Fibroblast of skin of right quadriceps (primary cell): ENCODE results near the gene PDCD2L.
"Not testable (repeated sequence)": the region's sequence is repeated elsewhere in the genome, so short reads cannot be mapped to it uniquely, and the experiment has no call there.

Experiments used
- DNase-seq: peaks from one replicate; pipeline ENCODE4 v3.0.0-alpha.2; 2013

PDCD2L gene

GRCh38 chr19:34426096-34426661 is 22.0 kb downstream of the PDCD2L start:
- no peak for DNase-seq

GRCh38 chr19:34428549-34429285 is 24.5 kb downstream of the PDCD2L start:
- peak; percentile 23 for DNase-seq

GRCh38 chr19:34429553-34429952 is 25.4 kb downstream of the PDCD2L start:
- DNase-seq = no peak

- DNase-seq = peak; percentile 51
Observed at GRCh38 chr19:34430738-34431625, 26.8 kb downstream of the PDCD2L start.

- DNase-seq = no peak
Observed at GRCh38 chr19:34431681-34432402, 27.6 kb downstream of the PDCD2L start.

GRCh38 chr19:34432797-34433196 is 28.6 kb downstream of the PDCD2L start:
- DNase-seq = no peak

GRCh38 chr19:34436716-34437115 is 32.5 kb downstream of the PDCD2L start:
- DNase-seq = no peak

- no peak for DNase-seq
Observed at GRCh38 chr19:34448191-34448590, 44.0 kb downstream of the PDCD2L start.

- peak; percentile 11 for DNase-seq
Observed at GRCh38 chr19:34452723-34453122, 48.5 kb downstream of the PDCD2L start.

- peak; percentile 61 for DNase-seq
Observed at GRCh38 chr19:34454091-34454490, 49.9 kb downstream of the PDCD2L start.

- DNase-seq = no peak
Observed at GRCh38 chr19:34454685-34455084, 50.5 kb downstream of the PDCD2L start.

GRCh38 chr19:34455783-34456480 is 51.7 kb downstream of the PDCD2L start:
- not testable (repeated sequence) for DNase-seq

- DNase-seq = no peak
Observed at GRCh38 chr19:34457446-34457845, 53.2 kb downstream of the PDCD2L start.

- no peak for DNase-seq
Observed at GRCh38 chr19:34458677-34459076, 54.5 kb downstream of the PDCD2L start.

- DNase-seq = no peak
Observed at GRCh38 chr19:34459614-34460013, 55.4 kb downstream of the PDCD2L start.

GRCh38 chr19:34461375-34462100 is 57.3 kb downstream of the PDCD2L start:
- DNase-seq = no peak

- not testable (repeated sequence) for DNase-seq
Observed at GRCh38 chr19:34464785-34465184, 60.6 kb downstream of the PDCD2L start.

GRCh38 chr19:34468409-34468808 is 64.2 kb downstream of the PDCD2L start:
- DNase-seq = no peak

- DNase-seq = not testable (repeated sequence)
Observed at GRCh38 chr19:34469026-34469425, 64.8 kb downstream of the PDCD2L start.

- DNase-seq = no peak
Observed at GRCh38 chr19:34471906-34472700, 67.9 kb downstream of the PDCD2L start.
